Measurements from ENCODE around the gene CTNND2.

The CTNND2 gene

GRCh38 chr5:11496137-11496719 lies 408.0 kb downstream of the CTNND2 start:
- no peak for FAIRE-seq
- no peak for DNase-seq (ENCODE audit: insufficient read length, low spot score)
- no peak for TF ChIP-seq CTCF (IDR thresholded peaks at IDR 0.05; ENCODE audit: insufficient read depth, missing control alignments)

- FAIRE-seq (no peak), DNase-seq (ENCODE audit: insufficient read length, low spot score) (no peak)
Observed at GRCh38 chr5:11494340-11494739, 409.9 kb downstream of the CTNND2 start.

GRCh38 chr5:11491404-11492075 lies 412.7 kb downstream of the CTNND2 start:
- TF ChIP-seq CTCF (IDR thresholded peaks at IDR 0.05; ENCODE audit: insufficient read depth, missing control alignments) = no peak
- no peak for FAIRE-seq
- DNase-seq (ENCODE audit: insufficient read length, low spot score) = no peak

More at GRCh38 chr5:11494340-11494739, 409.9 kb downstream of the CTNND2 start:
- peak; percentile 55 for TF ChIP-seq CTCF (IDR thresholded peaks at IDR 0.05; ENCODE audit: insufficient read depth, missing control alignments)

- no peak for TF ChIP-seq CTCF (IDR thresholded peaks at IDR 0.05; ENCODE audit: insufficient read depth, missing control alignments)
- FAIRE-seq = no peak
- DNase-seq (ENCODE audit: insufficient read length, low spot score) = no peak
Observed at GRCh38 chr5:11483630-11484029, 420.6 kb downstream of the CTNND2 start.

GRCh38 chr5:11482011-11482410 lies 422.2 kb downstream of the CTNND2 start:
- TF ChIP-seq CTCF (IDR thresholded peaks at IDR 0.05; ENCODE audit: insufficient read depth, missing control alignments) = no peak
- DNase-seq (ENCODE audit: insufficient read length, low spot score) (no peak), FAIRE-seq (no peak)

GRCh38 chr5:11477786-11478185 lies 426.5 kb downstream of the CTNND2 start:
- TF ChIP-seq CTCF (IDR thresholded peaks at IDR 0.05; ENCODE audit: insufficient read depth, missing control alignments) = no peak
- no peak for FAIRE-seq
- no peak for DNase-seq (ENCODE audit: insufficient read length, low spot score)

GRCh38 chr5:11476866-11477265 lies 427.4 kb downstream of the CTNND2 start:
- FAIRE-seq (no peak), DNase-seq (ENCODE audit: insufficient read length, low spot score) (no peak)
- TF ChIP-seq CTCF (IDR thresholded peaks at IDR 0.05; ENCODE audit: insufficient read depth, missing control alignments) = no peak

Data from D721Med (cell line).